Cardiac muscle cell (in vitro differentiated cells and primary cell): Measurements from ENCODE around the gene SRSF12. TPM values are rescaled to one million over a fixed set of nuclear protein-coding genes. Genes with fewer than 3 reads are reported as not detected.

Experiments
- DNase-seq, 2 donors: peaks; one replicate each; pipeline versions ENCODE4 v3.0.0 to v3.0.0-alpha.2; 2010 to 2017; ENCODE audit warnings: low read depth in 1 of 2, low spot score in 1 of 2
- H3K27ac ChIP-seq: fragments of 200-600 bp; sonication (generic); 2 replicates; pipeline ENCODE4 v1.5.1; 2016
- H3K27me3 ChIP-seq: fragments of 200-600 bp; sonication (generic); 2 replicates; pipeline ENCODE4 v1.6.0; 2016; ENCODE audit warnings: control low read depth
- H3K36me3 ChIP-seq: fragments of 200-600 bp; sonication (generic); 2 replicates; pipeline ENCODE4 v1.5.1; 2016; ENCODE audit warnings: control low read depth
- H3K4me1 ChIP-seq: fragments of 200-600 bp; sonication (generic); 2 replicates; pipeline ENCODE4 v1.8.1; 2017; ENCODE audit warnings: low read depth, mild to moderate bottlenecking, mixed run types
- H3K4me3 ChIP-seq: fragments of 200-600 bp; sonication (generic); 2 replicates; pipeline ENCODE4 v1.5.1; 2016; ENCODE audit warnings: mild to moderate bottlenecking
- H3K9me3 ChIP-seq: fragments of 200-600 bp; sonication (generic); 2 replicates; pipeline ENCODE4 v1.5.1; 2017; ENCODE audit warnings: low read depth, mild to moderate bottlenecking, control low read depth
- polyA plus RNA-seq: library from polyadenylated mRNA; unstranded; fragments of >200 nt; fragmentation: Nextera tagmentation; extraction: Ambion mirVana; gene quantifications from 2 replicates; pipeline ENCODE4 v1.2.1, GENCODE V29; 2016
- total RNA-seq: library from RNA; depleted of rRNA; stranded (reverse); fragments of >200 nt; gene quantifications from 2 replicates; pipeline ENCODE4 v1.2.3, GENCODE V29; 2016
- TF ChIP-seq, protein P1 (sequence below): IDR thresholded peaks from 2 replicates; pipeline ENCODE4 v1.5.1; 2012; ENCODE audit warnings: low read depth, mild to moderate bottlenecking, low read length

Gene SRSF12
- total and polyA plus RNA-seq, 2 experiments from 2014 or later = 4.1 to 7.0 TPM

GRCh38 chr6:89058627-89059026 is 59.2 kb downstream of the SRSF12 start:
- no peak overlapping the region for H3K27ac ChIP-seq
- H3K9me3 ChIP-seq = no peaks in the 10 kb centered on the region
- no peak overlapping the region for H3K4me3 ChIP-seq
- no peaks in the 10 kb centered on the region for H3K36me3 ChIP-seq
- no peaks in the 10 kb centered on the region for H3K27me3 ChIP-seq
- DNase-seq = peak in 1 of 2 donors; percentile 18
- TF ChIP-seq, protein P1, sequence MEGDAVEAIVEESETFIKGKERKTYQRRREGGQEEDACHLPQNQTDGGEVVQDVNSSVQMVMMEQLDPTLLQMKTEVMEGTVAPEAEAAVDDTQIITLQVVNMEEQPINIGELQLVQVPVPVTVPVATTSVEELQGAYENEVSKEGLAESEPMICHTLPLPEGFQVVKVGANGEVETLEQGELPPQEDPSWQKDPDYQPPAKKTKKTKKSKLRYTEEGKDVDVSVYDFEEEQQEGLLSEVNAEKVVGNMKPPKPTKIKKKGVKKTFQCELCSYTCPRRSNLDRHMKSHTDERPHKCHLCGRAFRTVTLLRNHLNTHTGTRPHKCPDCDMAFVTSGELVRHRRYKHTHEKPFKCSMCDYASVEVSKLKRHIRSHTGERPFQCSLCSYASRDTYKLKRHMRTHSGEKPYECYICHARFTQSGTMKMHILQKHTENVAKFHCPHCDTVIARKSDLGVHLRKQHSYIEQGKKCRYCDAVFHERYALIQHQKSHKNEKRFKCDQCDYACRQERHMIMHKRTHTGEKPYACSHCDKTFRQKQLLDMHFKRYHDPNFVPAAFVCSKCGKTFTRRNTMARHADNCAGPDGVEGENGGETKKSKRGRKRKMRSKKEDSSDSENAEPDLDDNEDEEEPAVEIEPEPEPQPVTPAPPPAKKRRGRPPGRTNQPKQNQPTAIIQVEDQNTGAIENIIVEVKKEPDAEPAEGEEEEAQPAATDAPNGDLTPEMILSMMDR = no peak
- no peaks in the 10 kb centered on the region for H3K4me1 ChIP-seq

DNA sequence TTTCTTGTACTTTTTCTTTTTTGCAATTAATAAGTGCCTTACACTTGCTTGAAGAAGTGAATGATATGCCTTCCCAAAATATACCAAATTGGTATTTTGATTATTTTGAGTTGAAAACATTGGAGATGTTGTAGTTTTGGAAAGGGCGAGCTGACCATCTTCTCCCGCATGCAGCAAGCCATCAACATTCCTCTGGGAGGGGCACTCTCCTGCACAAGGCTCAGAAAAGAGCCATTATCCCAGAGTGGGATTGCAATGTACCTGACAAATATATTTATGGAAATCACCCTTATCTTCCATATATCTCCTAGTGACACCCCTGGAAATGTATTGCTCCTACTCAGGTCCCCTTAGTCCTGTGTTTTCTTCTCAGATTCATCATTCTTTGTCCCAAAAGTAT is 60.1 kb downstream of the SRSF12 start:
- no peaks in the 10 kb centered on the region for H3K9me3 ChIP-seq
- no peak overlapping the region for H3K4me3 ChIP-seq
- no peaks in the 10 kb centered on the region for H3K36me3 ChIP-seq
- TF ChIP-seq, protein P1 = no peak
- peak in 1 of 2 donors; percentile 24 for DNase-seq
- H3K27me3 ChIP-seq = no peaks in the 10 kb centered on the region
- no peak overlapping the region for H3K27ac ChIP-seq
- H3K4me1 ChIP-seq = no peaks in the 10 kb centered on the region

DNA sequence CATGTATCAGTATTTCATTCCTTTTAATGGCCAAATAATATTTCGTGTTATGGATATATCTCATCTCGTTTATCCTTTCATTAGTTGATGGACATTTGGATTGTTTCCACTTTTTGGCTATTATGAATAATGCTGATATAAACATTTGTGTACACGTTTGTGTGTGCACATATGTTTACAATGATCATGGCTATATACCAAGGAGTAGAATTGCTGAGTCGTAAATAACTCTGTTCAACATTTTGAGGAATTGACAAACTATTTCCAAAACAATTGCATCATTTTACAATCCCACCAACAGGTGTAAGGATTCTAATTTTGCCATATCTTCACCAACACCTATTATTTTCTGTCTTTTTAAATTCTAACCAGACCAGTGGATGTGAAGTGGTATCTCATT is 63.7 kb downstream of the SRSF12 start:
- no peak overlapping the region for H3K27ac ChIP-seq
- no peak overlapping the region for H3K4me3 ChIP-seq
- H3K36me3 ChIP-seq = no peaks in the 10 kb centered on the region
- H3K27me3 ChIP-seq = no peaks in the 10 kb centered on the region
- no peaks in the 10 kb centered on the region for H3K4me1 ChIP-seq
- H3K9me3 ChIP-seq = no peaks in the 10 kb centered on the region
- no peak for DNase-seq
- TF ChIP-seq, protein P1 = no peak

GRCh38 chr6:89051676-89052075 is 66.2 kb downstream of the SRSF12 start:
- H3K27me3 ChIP-seq = no peaks in the 10 kb centered on the region
- TF ChIP-seq, protein P1 = no peak
- H3K9me3 ChIP-seq = no peaks in the 10 kb centered on the region
- H3K36me3 ChIP-seq = no peaks in the 10 kb centered on the region
- no peak overlapping the region for H3K27ac ChIP-seq
- no peak overlapping the region for H3K4me3 ChIP-seq
- H3K4me1 ChIP-seq = no peaks in the 10 kb centered on the region
- DNase-seq = no peak

DNA sequence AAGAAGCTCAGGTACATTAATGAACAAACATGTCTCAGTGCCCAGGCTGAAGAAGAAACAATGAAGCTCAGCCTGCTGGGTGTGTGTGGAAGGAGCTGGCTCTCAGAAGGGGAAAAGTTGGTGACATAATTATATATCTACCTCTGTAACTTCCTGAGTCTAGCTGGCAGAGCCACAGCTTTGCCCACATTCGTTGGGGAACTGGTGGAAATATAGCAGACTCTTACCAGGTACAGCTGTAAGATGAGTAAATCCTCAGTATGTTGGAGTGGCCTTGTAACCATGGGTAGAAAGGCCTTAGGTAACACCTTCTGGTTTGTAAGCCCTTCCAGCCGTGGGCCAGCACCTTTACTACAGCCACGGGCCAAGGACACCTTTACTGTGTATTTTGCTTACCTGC is 67.2 kb downstream of the SRSF12 start:
- Histone ChIP-seq H3K27ac (no peak overlapping the region), H3K4me1 (no peaks in the 10 kb centered on the region), H3K27me3 (no peaks in the 10 kb centered on the region), H3K4me3 (no peak overlapping the region), H3K36me3 (no peaks in the 10 kb centered on the region), H3K9me3 (no peaks in the 10 kb centered on the region)
- TF ChIP-seq, protein P1 = no peak
- no peak for DNase-seq

- H3K27ac ChIP-seq = no peak overlapping the region
- no peak overlapping the region for H3K4me3 ChIP-seq
- no peaks in the 10 kb centered on the region for H3K9me3 ChIP-seq
- TF ChIP-seq, protein P1 = no peak
- DNase-seq = peak in 1 of 2 donors; percentile 93
- H3K4me1 ChIP-seq = no peaks in the 10 kb centered on the region
- no peaks in the 10 kb centered on the region for H3K36me3 ChIP-seq
- H3K27me3 ChIP-seq = no peaks in the 10 kb centered on the region
Observed at GRCh38 chr6:89050155-89050554, 67.7 kb downstream of the SRSF12 start.
